ENCODE results near the gene GNA15.

DNA sequence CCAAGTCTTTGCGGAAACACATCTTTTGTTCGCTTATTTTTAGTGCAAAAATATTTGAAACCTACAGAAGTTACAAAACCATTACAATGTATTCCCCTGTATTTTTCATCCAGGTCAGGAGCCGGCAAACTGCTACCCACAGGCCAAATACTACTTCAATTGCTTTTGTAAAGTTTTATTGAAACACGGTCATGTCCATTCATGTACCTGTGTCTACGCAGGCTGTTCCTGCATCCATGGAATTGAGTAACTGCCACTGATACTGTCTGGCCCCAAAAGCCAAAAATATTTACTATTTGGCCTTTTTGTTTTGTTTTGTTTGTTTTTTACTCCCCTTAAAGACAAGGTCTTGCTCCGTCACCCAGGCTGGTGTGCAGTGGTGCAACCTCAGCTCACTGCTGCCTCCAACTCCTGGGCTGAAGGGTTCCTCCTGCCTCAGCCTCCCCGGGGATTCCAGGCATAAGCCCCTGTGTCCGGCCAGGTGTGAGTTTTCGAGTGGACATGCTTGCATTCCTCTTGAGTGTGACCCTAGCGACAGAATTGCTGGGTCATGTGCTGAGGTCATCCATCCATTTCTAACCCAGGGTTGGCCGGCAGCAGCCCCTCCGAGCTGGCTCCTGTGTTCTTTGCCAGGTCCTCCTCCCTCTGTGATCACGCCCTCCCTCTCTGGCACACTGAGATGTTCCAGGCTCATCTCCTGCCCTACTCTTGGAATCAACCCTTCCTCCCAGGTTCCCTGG, 31.9 kb downstream of the GNA15 start:
- TF ChIP-seq, protein P1, sequence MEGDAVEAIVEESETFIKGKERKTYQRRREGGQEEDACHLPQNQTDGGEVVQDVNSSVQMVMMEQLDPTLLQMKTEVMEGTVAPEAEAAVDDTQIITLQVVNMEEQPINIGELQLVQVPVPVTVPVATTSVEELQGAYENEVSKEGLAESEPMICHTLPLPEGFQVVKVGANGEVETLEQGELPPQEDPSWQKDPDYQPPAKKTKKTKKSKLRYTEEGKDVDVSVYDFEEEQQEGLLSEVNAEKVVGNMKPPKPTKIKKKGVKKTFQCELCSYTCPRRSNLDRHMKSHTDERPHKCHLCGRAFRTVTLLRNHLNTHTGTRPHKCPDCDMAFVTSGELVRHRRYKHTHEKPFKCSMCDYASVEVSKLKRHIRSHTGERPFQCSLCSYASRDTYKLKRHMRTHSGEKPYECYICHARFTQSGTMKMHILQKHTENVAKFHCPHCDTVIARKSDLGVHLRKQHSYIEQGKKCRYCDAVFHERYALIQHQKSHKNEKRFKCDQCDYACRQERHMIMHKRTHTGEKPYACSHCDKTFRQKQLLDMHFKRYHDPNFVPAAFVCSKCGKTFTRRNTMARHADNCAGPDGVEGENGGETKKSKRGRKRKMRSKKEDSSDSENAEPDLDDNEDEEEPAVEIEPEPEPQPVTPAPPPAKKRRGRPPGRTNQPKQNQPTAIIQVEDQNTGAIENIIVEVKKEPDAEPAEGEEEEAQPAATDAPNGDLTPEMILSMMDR (IDR thresholded peaks at IDR 0.05), result no peak
- no peak for TF ChIP-seq POLR2A (IDR thresholded peaks at IDR 0.05)

Data from Peyer's patch (tissue), 4 donors.